DMS53 treated with DMSO at 0.1 percent for 48 hours (cell line): Measurements from ENCODE around the gene C16orf46.

Experiments used
- DNase-seq: peaks from one replicate; lab custom pipeline; 2025; ENCODE audit not compliant: unreplicated experiment; lab: John Stamatoyannopoulos, UW

Gene C16orf46

GRCh38 chr16:81018496-81018895 is 58.5 kb downstream of the C16orf46 start:
- DNase-seq: no peak

DNA sequence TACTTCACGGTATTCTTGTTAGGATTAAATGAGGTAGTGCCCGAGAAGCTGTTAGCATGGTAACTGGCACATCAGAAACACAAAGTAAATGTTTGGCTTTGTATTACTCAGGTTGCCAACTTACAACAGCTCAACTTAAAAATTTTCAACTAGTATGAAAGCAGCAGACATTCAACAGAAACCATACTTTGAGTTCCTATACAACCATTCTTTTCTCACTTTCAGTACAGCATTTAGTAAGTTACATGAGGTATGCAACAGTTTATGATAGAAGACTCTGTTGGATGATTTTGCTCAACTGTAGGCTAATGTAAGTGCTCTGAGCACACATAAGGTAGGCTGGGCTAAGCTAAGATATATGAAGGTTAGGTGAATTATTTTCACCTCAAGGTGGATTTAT is 62.4 kb downstream of the C16orf46 start:
- DNase-seq: no peak

GRCh38 chr16:81012974-81013373 is 64.1 kb downstream of the C16orf46 start:
- DNase-seq: no peak
